Measurements from ENCODE around the gene ACOT12. TPM values are rescaled to one million over a fixed set of nuclear protein-coding genes. Genes with fewer than 3 reads are reported as not detected.

The ACOT12 gene
- total and polyA plus RNA-seq, 2 of the 13 experiments (the other 11 are each of a cell fraction or from before 2014, with no cell fraction given): not detected

- no peak overlapping the region for H3K27ac ChIP-seq (ENCODE audit: extremely low read length, insufficient read depth, low read length)
Observed at GRCh38 chr5:81428861-81429260, 34.9 kb upstream of the ACOT12 start.

More at GRCh38 chr5:81428861-81429260, 34.9 kb upstream of the ACOT12 start:
- in situ Hi-C loops (cut with HindIII; ENCODE audit: extremely low pct_ligation_motif_present, low pct_unique_long_range_greater_than_20kb): loop anchor here (10.0 kb wide), 2 partner anchors 736 to 796 kb away; no protein-coding TSS in a partner anchor
- DNase-seq (ENCODE audit: low spot score): no peak
- intact Hi-C loops (cut with micrococcal nuclease; ENCODE audit: unreplicated experiment): loop anchor here (10.0 kb wide), 2 partner anchors 76 to 406 kb away; no protein-coding TSS in a partner anchor
- H4K20me1 ChIP-seq (ENCODE audit: insufficient read depth, low read length): no peaks in the 10 kb centered on the region
- no peak overlapping the region for H3K9ac ChIP-seq (ENCODE audit: insufficient read depth, low read depth, low read length)
- H3K4me2 ChIP-seq (ENCODE audit: low read depth, low read length): no peak overlapping the region
- BruUV-seq (replicated peaks): no TSS peak
- no peak overlapping the region for H2AFZ ChIP-seq (ENCODE audit: low read length)
- TF ChIP-seq ZNF282 (IDR thresholded peaks at IDR 0.05; ENCODE audit: partially characterized antibody): no peak
- no peak for TF ChIP-seq POLR2G (IDR thresholded peaks at IDR 0.05; ENCODE audit: low read depth, low read length)
- no peak for TF ChIP-seq TP53 (CRISPR knock-in tag; conservative IDR thresholded peaks at IDR 0.05)
- no peak for TF ChIP-seq ZNF124 (CRISPR knock-in tag; IDR thresholded peaks at IDR 0.05)
- TF ChIP-seq MED13 (CRISPR knock-in tag; IDR thresholded peaks at IDR 0.05): no peak
- no peak for TF ChIP-seq MAF1 (CRISPR knock-in tag; IDR thresholded peaks at IDR 0.05; ENCODE audit: borderline replicate concordance)
- TF ChIP-seq SALL1 (CRISPR knock-in tag; IDR thresholded peaks at IDR 0.05): no peak
- no peak for TF ChIP-seq ZNF614 (CRISPR knock-in tag; IDR thresholded peaks at IDR 0.05; ENCODE audit: borderline replicate concordance)
- no peak for TF ChIP-seq ZNF670 (CRISPR knock-in tag; IDR thresholded peaks at IDR 0.05; ENCODE audit: borderline replicate concordance)
- TF ChIP-seq NFKBIZ (CRISPR knock-in tag; IDR thresholded peaks at IDR 0.05): no peak
- no peak for TF ChIP-seq ZNF512 (CRISPR knock-in tag; IDR thresholded peaks at IDR 0.05)
- no peak for TF ChIP-seq NFATC3 (CRISPR knock-in tag; IDR thresholded peaks at IDR 0.05)
- TF ChIP-seq ZNF484 (CRISPR knock-in tag; IDR thresholded peaks at IDR 0.05; ENCODE audit: borderline replicate concordance, low read depth): no peak
- TF ChIP-seq ZNF362 (CRISPR knock-in tag; IDR thresholded peaks at IDR 0.05; ENCODE audit: borderline replicate concordance): no peak
- no peak for TF ChIP-seq PRDM4 (CRISPR knock-in tag; IDR thresholded peaks at IDR 0.05; ENCODE audit: borderline replicate concordance)
- no peak for TF ChIP-seq BATF2 (CRISPR knock-in tag; IDR thresholded peaks at IDR 0.05)
- no peak for TF ChIP-seq MBD4 (IDR thresholded peaks at IDR 0.05; ENCODE audit: borderline replicate concordance, low read length)
- no peak for TF ChIP-seq HMG20B (CRISPR knock-in tag; conservative IDR thresholded peaks at IDR 0.05)
- no peak for TF ChIP-seq MTA1 (CRISPR knock-in tag; IDR thresholded peaks at IDR 0.05; ENCODE audit: borderline replicate concordance)
- no peak for TF ChIP-seq ZFAT (CRISPR knock-in tag; conservative IDR thresholded peaks at IDR 0.05)
- ChIA-PET POLR2A (no interaction called here), CTCF (ENCODE audit: low intra/inter-chr PET ratio, low total read pairs) (no interaction called here)
- H3K79me2 ChIP-seq (ENCODE audit: insufficient read depth, low read length): no peaks in the 10 kb centered on the region
- ATAC-seq: no peak
- H3K27me3 ChIP-seq (ENCODE audit: control insufficient read depth in 1 of 2, insufficient read depth in 2 of 2, low read length in 2 of 2): no peaks in the 10 kb centered on the region; a peak in 1 of 5 replicates
- H3K36me3 ChIP-seq (replicated peaks in 1 of 2; ENCODE audit: control insufficient read depth in 1 of 2, insufficient read depth in 2 of 2, low read length in 2 of 2): no peaks in the 10 kb centered on the region
- H3K9me3 ChIP-seq (ENCODE audit: low read length): no peaks in the 10 kb centered on the region
- FAIRE-seq: no peak
- no peak overlapping the region for H3K4me3 ChIP-seq (replicated peaks in 1 of 3; ENCODE audit: insufficient read depth in 1 of 3, low read depth in 2 of 3, low read length in 3 of 3)
- no peaks in the 10 kb centered on the region for H3K4me1 ChIP-seq (ENCODE audit: insufficient read depth, low read length)
